DMS79 treated with DMSO at 0.1 percent for 48 hours (cell line): Measurements from ENCODE around the gene TEX19.
"Not testable (repeated sequence)": the region's sequence is repeated elsewhere in the genome, so short reads cannot be mapped to it uniquely, and the experiment has no call there.

Experiments used
- DNase-seq: peaks from one replicate; lab custom pipeline; 2025; lab: John Stamatoyannopoulos, UW

Gene TEX19

GRCh38 chr17:82377294-82377693, 18.2 kb downstream of the TEX19 start:
- DNase-seq: not testable (repeated sequence)

DNA sequence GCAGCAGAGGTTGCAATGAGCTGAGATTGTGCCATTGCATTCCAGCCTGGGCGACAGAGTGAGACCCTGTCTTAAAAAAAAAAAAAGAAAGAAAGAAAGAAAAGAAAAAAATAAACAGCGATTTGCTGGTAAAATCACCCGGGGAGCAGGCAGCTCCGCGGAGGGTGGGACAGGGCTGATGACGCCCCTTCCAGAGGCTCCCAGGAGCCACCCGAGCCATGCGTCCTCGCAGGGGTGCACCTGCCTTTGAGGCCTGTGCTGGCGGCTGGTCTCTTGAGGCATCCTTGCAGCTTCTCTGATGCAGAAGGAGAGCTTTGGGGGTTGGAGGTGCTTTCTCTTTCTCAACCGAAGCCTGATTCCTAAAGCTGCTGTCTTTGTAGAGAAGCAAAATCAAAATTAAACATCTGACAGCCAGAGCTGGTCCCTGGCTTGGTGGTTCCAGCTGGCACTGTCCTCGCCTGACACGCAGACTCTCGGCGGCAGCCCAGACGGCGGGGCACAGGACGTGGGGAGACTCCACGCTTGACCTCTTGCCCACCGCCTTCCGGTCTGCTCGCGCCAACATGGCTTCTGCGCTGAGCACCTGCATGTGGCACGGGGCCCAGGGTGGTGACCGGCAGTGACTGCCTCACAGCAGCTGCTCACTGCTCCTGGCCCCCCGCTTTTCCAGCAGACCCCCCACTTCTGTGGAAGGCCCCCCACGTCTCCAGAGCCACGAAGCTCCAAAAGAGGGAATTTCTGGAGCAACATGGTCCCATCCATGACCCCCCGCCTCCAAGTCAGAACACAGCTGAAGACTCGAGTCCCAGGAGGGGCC, 19.1 kb downstream of the TEX19 start:
- no peak for DNase-seq

GRCh38 chr17:82378741-82379021, 19.6 kb downstream of the TEX19 start:
- no peak for DNase-seq

DNA sequence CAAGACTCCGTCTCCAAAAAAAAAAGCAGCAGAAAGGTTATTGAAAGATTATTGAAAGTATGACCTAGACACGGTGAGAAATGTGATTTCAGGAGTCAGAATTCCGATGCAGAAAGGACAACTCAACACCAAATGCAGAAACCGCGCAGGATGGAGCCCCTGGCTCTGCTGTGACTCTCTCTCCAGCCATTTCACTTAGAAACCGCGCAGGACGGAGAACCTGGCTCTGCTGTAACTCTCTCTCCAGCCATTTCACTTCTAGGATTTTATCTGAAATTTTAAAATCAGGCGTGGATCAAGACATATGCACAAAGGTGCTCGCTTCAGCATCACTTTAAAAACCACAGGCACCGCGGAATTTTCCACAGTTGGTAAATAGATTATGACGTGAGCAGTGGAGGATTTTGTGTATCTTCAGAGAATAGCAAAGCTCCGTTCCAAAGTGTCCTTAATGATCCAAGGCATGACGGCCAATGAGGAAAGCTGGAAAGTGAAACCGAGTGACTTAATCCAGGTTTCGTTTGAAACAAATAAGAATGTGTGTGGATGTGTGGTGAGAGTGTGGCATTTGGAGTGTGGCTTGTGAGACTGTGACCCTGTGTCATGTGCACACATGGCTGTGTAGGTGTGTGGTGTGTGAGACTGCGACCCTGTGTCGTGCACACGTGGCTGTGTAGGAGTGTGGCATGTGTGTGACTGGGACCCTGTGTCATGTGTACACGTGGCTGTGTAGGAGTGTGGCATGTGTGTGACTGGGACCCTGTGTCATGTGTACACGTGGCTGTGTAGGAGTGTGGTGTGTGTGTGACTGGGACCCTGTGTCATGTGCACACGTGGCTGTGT, 22.0 kb downstream of the TEX19 start:
- DNase-seq: peak; percentile 57

- DNase-seq: not testable (repeated sequence)
Observed at GRCh38 chr17:82381703-82382009, 22.6 kb downstream of the TEX19 start.

- not testable (repeated sequence) for DNase-seq
Observed at GRCh38 chr17:82382220-82382932, 23.3 kb downstream of the TEX19 start.

GRCh38 chr17:82382933-82383255, 23.8 kb downstream of the TEX19 start:
- DNase-seq: no peak

DNA sequence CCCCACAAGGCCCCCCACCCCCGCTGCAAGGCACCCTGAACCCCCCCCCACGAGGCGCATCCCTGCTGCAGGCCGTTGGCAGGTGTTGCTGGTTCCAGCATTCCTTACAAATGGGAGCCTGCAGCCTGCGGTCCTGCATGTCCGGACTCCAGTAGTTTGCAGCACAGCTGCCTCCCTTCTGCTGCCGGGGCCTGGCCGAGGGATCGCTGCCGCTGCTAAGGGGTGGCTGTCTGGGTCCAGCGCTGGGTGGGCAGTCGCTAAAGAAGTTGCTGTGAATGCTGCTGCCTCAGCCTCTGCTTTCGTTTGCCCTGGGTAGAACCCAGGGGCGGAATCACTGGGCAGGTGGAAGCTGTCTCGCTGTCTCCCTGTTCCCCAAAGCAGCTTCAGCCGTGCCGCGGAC, 24.4 kb downstream of the TEX19 start:
- DNase-seq: no peak

DNA sequence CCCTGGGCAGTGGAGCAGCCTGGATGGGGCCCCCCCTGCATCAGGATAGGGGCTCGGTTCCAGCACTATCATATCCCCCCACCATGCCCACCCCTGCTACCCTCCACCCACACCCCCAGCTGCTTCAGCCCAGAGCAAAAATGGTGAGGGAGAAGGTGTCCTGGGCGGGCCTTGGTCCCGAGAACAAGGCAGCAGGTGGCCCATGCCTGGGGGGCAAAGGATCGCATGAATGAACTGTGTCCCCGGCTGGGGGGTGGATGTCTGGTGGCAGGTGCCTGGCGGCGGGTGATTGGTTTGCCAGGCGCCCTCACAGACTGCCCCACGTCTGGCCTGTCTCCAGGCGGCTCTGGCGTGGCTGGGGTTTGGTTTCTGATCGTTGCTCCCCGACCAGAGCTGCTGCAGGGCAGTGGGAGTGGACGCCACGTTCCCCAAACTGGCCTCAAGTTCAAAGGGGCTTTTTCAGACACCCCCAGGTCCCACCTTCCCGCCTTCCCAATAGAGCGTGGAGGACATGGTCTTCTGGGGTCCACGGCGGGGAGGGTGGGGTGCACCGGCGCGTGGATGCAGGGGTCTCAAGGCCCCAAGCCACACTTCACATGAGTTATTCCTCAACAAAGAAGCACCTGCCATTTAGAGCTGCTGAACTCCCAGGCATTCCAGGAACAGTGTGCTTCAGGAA, 25.1 kb downstream of the TEX19 start:
- no peak for DNase-seq

- peak; percentile 50 for DNase-seq
Observed at GRCh38 chr17:82384730-82385481, 25.9 kb downstream of the TEX19 start.

DNA sequence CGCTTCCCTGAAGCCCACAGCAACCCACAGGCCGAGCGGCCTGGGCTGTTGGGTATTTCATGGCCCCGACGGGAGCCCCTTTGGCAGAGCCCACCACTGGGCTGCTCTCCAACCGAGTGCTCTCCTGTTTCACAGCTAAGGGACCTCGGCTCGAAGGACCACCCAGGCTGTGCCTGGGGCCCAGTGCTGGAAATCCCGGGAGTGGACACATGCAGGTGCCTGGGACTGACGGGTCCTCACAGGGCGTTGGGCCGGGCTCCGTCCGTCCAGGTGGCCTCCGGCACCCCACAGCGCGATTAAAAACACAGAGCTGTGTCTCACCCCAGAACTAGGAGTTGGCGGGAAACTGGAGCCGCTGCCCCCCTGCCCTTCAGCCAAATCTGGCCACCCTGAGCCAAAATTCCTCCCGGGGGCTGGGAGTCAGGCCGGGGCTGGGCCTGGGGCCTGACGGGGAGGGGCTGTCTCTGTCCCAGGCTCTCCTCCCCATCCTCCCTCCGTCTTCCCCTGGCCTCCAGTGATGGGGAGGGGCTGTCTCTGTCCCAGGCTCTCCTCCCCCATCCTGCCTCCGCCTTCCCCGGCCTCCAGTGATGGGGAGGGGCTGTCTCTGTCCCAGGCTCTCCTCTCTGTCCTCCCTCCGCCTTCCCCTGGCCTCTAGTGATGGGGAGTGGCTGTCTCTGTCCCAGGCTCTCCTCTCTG, 26.7 kb downstream of the TEX19 start:
- no peak for DNase-seq

GRCh38 chr17:82386255-82386831, 27.3 kb downstream of the TEX19 start:
- no peak for DNase-seq

GRCh38 chr17:82386881-82387704, 28.0 kb downstream of the TEX19 start:
- DNase-seq: no peak

- DNase-seq: no peak
Observed at GRCh38 chr17:82387705-82388106, 28.7 kb downstream of the TEX19 start.

- DNase-seq: no peak
Observed at GRCh38 chr17:82388223-82388921, 29.3 kb downstream of the TEX19 start.

DNA sequence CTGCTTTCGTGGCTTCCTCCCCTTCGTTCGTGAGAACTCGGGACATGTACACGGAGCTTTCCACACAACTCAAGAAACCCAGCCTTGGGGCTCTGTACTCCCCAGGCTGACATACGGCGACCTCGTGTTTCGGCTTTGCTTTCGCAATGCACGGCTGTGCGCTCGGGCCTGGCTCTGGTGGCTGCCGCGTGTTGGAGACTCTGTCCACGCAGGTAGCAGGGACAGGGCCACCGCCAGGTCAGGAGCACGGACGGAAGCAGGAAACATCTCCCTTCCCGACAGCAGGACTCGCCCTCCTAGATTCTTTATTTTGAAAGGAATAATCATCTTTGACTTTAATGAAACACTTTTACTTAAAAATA, 29.9 kb downstream of the TEX19 start:
- DNase-seq: no peak

DNA sequence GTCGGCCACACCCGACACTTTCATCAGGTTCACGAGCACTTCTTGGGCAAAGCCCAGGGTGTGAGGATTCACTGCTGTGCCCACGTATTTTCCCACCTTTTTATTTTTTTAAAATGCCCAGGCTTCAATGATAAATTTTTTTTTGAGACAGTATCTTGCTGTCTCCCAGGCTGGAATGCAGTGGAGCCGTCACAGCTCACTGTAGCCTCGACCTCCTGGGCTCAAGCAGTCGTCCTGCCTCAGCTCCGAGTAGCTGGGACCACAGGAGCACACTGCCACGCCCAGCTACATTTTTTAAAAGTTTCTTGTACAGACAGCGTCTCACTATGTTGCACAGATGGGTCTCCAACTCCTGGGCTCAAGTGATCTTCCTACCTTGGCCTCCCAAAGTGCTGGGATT, 30.3 kb downstream of the TEX19 start:
- no peak for DNase-seq

- DNase-seq: no peak
Observed at GRCh38 chr17:82390015-82390859, 31.2 kb downstream of the TEX19 start.
